RWPE2 (cell line): ENCODE results near the gene GNAT1.
A peak's percentile ranks its signal among the peaks of the same experiment; 100 is the strongest.

Experiments used
- ATAC-seq: fragments of 200-7000 bp; cut with Tn5 transposase; 3 replicates; pipeline ENCODE4 v1.9.1; 2021; ENCODE audit warnings: low read depth
- DNase-seq: peaks from one replicate; pipeline ENCODE4 v3.0.0-alpha.2; 2020; ENCODE audit warnings: low spot score
- H3K27ac ChIP-seq: fragments of 450-650 bp; 2 replicates; pipeline ENCODE4 v1.5.1; 2017; ENCODE audit warnings: mild to moderate bottlenecking; ENCODE audit not compliant: poor library complexity, severe bottlenecking
- H3K27me3 ChIP-seq: fragments of 250-450 bp; sonication (Bioruptor Pico); 2 replicates; pipeline ENCODE4 v1.5.1; 2021; ENCODE audit warnings: mild to moderate bottlenecking, moderate library complexity; ENCODE audit not compliant: insufficient read depth, poor library complexity, severe bottlenecking
- H3K36me3 ChIP-seq: fragments of 250-450 bp; sonication (Bioruptor Pico); 2 replicates; pipeline ENCODE4 v1.5.1; 2020; ENCODE audit warnings: low read depth, mild to moderate bottlenecking, moderate library complexity
- H3K4me1 ChIP-seq: fragments of 250-450 bp; sonication (Bioruptor Pico); 2 replicates; pipeline ENCODE4 v1.5.1; 2021; ENCODE audit warnings: mild to moderate bottlenecking, moderate library complexity; ENCODE audit not compliant: insufficient read depth, poor library complexity, severe bottlenecking
- H3K4me3 ChIP-seq: fragments of 250-450 bp; sonication (Bioruptor Pico); 2 replicates; pipeline ENCODE4 v1.5.1; 2021; ENCODE audit warnings: mild to moderate bottlenecking, moderate library complexity; ENCODE audit not compliant: severe bottlenecking
- H3K9me3 ChIP-seq: fragments of 250-450 bp; sonication (Bioruptor Pico); 2 replicates; pipeline ENCODE4 v1.5.1; 2021; ENCODE audit warnings: mild to moderate bottlenecking, moderate library complexity; ENCODE audit not compliant: severe bottlenecking
- TF ChIP-seq, protein P1 (sequence below): fragments of 450-650 bp; IDR thresholded peaks from one replicate; pipeline ENCODE4 v1.5.1; 2017; ENCODE audit warnings: mild to moderate bottlenecking, moderate library complexity; ENCODE audit not compliant: poor library complexity, severe bottlenecking

Gene GNAT1

GRCh38 chr3:50157827-50158529 lies 33.4 kb upstream of the GNAT1 start:
- no peaks in the 10 kb centered on the region for H3K9me3 ChIP-seq
- H3K4me1 ChIP-seq: peaks cover 56% of the 10 kb centered on the region
- DNase-seq (peak; percentile 96), ATAC-seq (peak; percentile 45)
- H3K27me3 ChIP-seq: no peaks in the 10 kb centered on the region
- peak overlapping the region; percentile 64 for H3K4me3 ChIP-seq
- TF ChIP-seq, protein P1, sequence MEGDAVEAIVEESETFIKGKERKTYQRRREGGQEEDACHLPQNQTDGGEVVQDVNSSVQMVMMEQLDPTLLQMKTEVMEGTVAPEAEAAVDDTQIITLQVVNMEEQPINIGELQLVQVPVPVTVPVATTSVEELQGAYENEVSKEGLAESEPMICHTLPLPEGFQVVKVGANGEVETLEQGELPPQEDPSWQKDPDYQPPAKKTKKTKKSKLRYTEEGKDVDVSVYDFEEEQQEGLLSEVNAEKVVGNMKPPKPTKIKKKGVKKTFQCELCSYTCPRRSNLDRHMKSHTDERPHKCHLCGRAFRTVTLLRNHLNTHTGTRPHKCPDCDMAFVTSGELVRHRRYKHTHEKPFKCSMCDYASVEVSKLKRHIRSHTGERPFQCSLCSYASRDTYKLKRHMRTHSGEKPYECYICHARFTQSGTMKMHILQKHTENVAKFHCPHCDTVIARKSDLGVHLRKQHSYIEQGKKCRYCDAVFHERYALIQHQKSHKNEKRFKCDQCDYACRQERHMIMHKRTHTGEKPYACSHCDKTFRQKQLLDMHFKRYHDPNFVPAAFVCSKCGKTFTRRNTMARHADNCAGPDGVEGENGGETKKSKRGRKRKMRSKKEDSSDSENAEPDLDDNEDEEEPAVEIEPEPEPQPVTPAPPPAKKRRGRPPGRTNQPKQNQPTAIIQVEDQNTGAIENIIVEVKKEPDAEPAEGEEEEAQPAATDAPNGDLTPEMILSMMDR: no peak
- H3K36me3 ChIP-seq: peaks cover 50% of the 10 kb centered on the region
- peak overlapping the region; percentile 97 for H3K27ac ChIP-seq

GRCh38 chr3:50158530-50159146 lies 32.8 kb upstream of the GNAT1 start:
- Histone ChIP-seq H3K4me1 (peaks cover 63% of the 10 kb centered on the region), H3K36me3 (peaks cover 57% of the 10 kb centered on the region), H3K27me3 (no peaks in the 10 kb centered on the region), H3K9me3 (no peaks in the 10 kb centered on the region), H3K4me3 (peak overlapping the region; percentile 64), H3K27ac (peak overlapping the region; percentile 97)
- no peak for DNase-seq
- TF ChIP-seq, protein P1: peak; percentile 21
- ATAC-seq: no peak

GRCh38 chr3:50160561-50160983 lies 30.8 kb upstream of the GNAT1 start:
- ATAC-seq: 0 out of 3 replicates have a peak, but pooled peaks have one; percentile 0
- no peaks in the 10 kb centered on the region for H3K27me3 ChIP-seq
- H3K4me3 ChIP-seq: no peak overlapping the region
- TF ChIP-seq, protein P1: no peak
- H3K36me3 ChIP-seq: peaks cover 72% of the 10 kb centered on the region
- no peak for DNase-seq
- peaks cover 81% of the 10 kb centered on the region for H3K4me1 ChIP-seq
- H3K27ac ChIP-seq: peak overlapping the region; percentile 97
- H3K9me3 ChIP-seq: no peaks in the 10 kb centered on the region

DNA sequence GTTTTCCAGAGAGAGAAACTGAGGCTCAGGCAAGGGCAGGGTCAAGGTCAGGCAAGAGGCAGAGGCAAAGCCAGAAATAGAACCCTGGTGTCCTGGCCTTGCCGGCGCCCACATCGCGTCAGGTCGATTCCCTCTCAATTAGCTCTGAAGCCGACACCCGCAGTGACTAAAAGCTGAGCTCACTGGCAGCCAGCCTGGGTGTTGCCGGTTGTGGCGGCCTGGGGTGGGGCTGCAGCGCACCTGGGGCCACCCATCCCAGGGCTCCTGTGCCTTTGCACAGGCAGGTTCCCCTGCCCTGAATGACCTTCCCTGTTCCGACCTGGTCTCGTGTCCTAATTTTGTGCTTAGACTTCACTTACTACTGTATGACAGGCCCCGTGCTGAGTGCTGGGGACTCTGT lies 30.1 kb upstream of the GNAT1 start:
- ATAC-seq (peak; percentile 17; the same call in 2 of the 3 replicates), DNase-seq (no peak)
- Histone ChIP-seq H3K9me3 (no peaks in the 10 kb centered on the region), H3K27me3 (no peaks in the 10 kb centered on the region), H3K4me1 (peaks cover 88% of the 10 kb centered on the region), H3K27ac (peak overlapping the region; percentile 97), H3K4me3 (no peak overlapping the region), H3K36me3 (peaks cover 78% of the 10 kb centered on the region)
- TF ChIP-seq, protein P1: no peak
